PC-3 (cell line): ENCODE measurements around the gene RTTN. TPM values are rescaled to one million over a fixed set of nuclear protein-coding genes. Genes with fewer than 3 reads are reported as not detected.

Experiments
- ATAC-seq: fragments of 200-7000 bp; cut with Tn5 transposase; 2 replicates; pipeline ENCODE4 v1.9.1; 2020; ENCODE audit warnings: mild to moderate bottlenecking, moderate library complexity
- BruUV-seq: library from RNA; stranded (reverse); fragments of 400-500 nt; replicated peaks from 2 replicates; lab custom pipeline; 2021; lab: Mats Ljungman, UMichigan
- CTCF ChIA-PET: fragments of 300-600 bp; sonication (Branson Sonifier 250); formaldehyde crosslinking; loops from one replicate; lab custom pipeline; 2022; ENCODE audit warnings: antibody characterized with exemption; lab: Charles Lee
- POLR2A ChIA-PET: fragments of 300-600 bp; sonication (Branson Sonifier 250); formaldehyde crosslinking; loops from one replicate; lab custom pipeline; 2022; ENCODE audit warnings: antibody characterized with exemption; ENCODE audit not compliant: unreplicated experiment; lab: Charles Lee
- DNase-seq: peaks from one replicate; pipeline ENCODE4 v3.0.0-alpha.2; 2015
- H2AFZ ChIP-seq: fragments of 300-600 bp; sonication (generic); 2 replicates; pipeline ENCODE4 v1.6.0; 2016; ENCODE audit warnings: antibody characterized with exemption, low read length
- H3F3A ChIP-seq: fragments of 300-600 bp; sonication (generic); one replicate; pipeline ENCODE4 v1.6.0; 2017; ENCODE audit warnings: antibody characterized with exemption, low read length, control low read depth, mild to moderate bottlenecking; ENCODE audit not compliant: unreplicated experiment
- H3K27ac ChIP-seq: fragments of 300-600 bp; sonication (generic); 2 replicates; pipeline ENCODE4 v1.5.1; 2016; ENCODE audit warnings: mild to moderate bottlenecking, low read length
- H3K27me3 ChIP-seq: fragments of 300-600 bp; sonication (generic); 2 replicates; pipeline ENCODE4 v1.6.1; 2016; ENCODE audit warnings: low read length, mixed read lengths
- H3K36me3 ChIP-seq: fragments of 300-600 bp; sonication (generic); 2 replicates; pipeline ENCODE4 v1.6.1; 2016; ENCODE audit warnings: low read depth, mixed run types, low read length, mixed read lengths
- H3K4me1 ChIP-seq: fragments of 300-600 bp; sonication (generic); 2 replicates; pipeline ENCODE4 v1.5.1; 2016; ENCODE audit warnings: low read length; ENCODE audit not compliant: insufficient read depth
- H3K4me2 ChIP-seq: fragments of 300-600 bp; sonication (generic); 2 replicates; pipeline ENCODE4 v1.6.0; 2016; ENCODE audit warnings: low read length
- H3K4me3 ChIP-seq: fragments of 300-600 bp; sonication (generic); 2 replicates; pipeline ENCODE4 v1.5.1; 2016; ENCODE audit warnings: mild to moderate bottlenecking, low read length, mixed read lengths
- H3K79me2 ChIP-seq: fragments of 300-600 bp; sonication (generic); 2 replicates; pipeline ENCODE4 v1.6.1; 2017; ENCODE audit warnings: low read length, mixed read lengths
- H3K9ac ChIP-seq: fragments of 300-600 bp; sonication (generic); 2 replicates; pipeline ENCODE4 v1.6.0; 2016; ENCODE audit warnings: mild to moderate bottlenecking, low read length
- H3K9me2 ChIP-seq: fragments of 300-600 bp; sonication (generic); replicated peaks from 2 replicates; pipeline ENCODE4 v1.6.1; 2016; ENCODE audit warnings: mixed run types, low read length, mixed read lengths
- H3K9me3 ChIP-seq: fragments of 300-600 bp; sonication (generic); 2 replicates; pipeline ENCODE4 v1.6.1; 2016; ENCODE audit warnings: low read length, mixed read lengths
- H4K20me1 ChIP-seq: fragments of 300-600 bp; sonication (generic); 2 replicates; pipeline ENCODE4 v1.6.1; 2016; ENCODE audit warnings: low read length, mixed read lengths
- EZH2 ChIP-seq: fragments of 300-600 bp; sonication (generic); IDR thresholded peaks from one replicate; pipeline ENCODE4 v1.6.1; 2017; ENCODE audit warnings: antibody characterized with exemption, mild to moderate bottlenecking, low read length; ENCODE audit not compliant: unreplicated experiment
- EZH2phosphoT487 ChIP-seq: fragments of 300-600 bp; sonication (generic); IDR thresholded peaks from 2 replicates; pipeline ENCODE4 v1.6.1; 2018; ENCODE audit warnings: mild to moderate bottlenecking, antibody characterized with exemption, low read length, borderline replicate concordance
- intact Hi-C: fragments of 100-400 bp; cut with micrococcal nuclease; formaldehyde crosslinking; loops from 2 replicates; pipeline ENCODE4 v1.9.0; 2023
- total RNA-seq: library from RNA; depleted of rRNA; stranded (reverse); fragments of >200 nt; gene quantifications from 2 replicates; pipeline ENCODE4 v1.2.3, GENCODE V29; 2014
- TF ChIP-seq, protein P1 (sequence below): fragments of 300-600 bp; sonication (generic); conservative IDR thresholded peaks from 2 replicates; pipeline ENCODE4 v1.5.1; 2017; ENCODE audit warnings: antibody characterized with exemption, low read depth, mild to moderate bottlenecking, low read length

The RTTN gene
- total RNA-seq, 1 experiment from 2014 or later = 24.7 TPM

DNA sequence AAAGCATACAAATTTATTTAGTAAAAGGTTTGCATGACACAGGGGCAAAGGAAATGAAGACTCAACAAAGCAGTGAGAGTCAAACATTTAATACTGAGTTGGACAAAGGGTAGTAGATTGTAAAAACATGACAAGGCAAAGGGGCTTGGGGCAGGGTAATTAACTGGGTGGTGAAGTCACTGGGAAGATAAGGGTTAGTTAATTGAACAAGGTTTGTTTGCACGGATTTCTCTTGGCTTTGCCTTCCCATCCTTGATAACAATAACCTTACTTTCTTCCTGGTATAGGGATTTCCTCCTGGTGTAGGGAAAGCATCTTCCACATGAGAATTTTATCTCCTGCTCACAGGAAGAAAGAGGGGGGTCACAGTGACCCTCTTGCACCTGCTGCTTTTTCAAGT, 26.8 kb upstream of the RTTN start:
- DNase-seq (no peak), ATAC-seq (no peak)
- Histone ChIP-seq H3K4me3 (no peak overlapping the region), H3K9ac (no peak overlapping the region), H3K4me1 (no peaks in the 10 kb centered on the region), H3K79me2 (no peaks in the 10 kb centered on the region), H3K27me3 (no peaks in the 10 kb centered on the region), H3K27ac (no peak overlapping the region), H3K9me3 (peaks cover 13% of the 10 kb centered on the region), H3K36me3 (no peaks in the 10 kb centered on the region), H2AFZ (no peak overlapping the region), H3K4me2 (no peak overlapping the region), H3K9me2 (no peaks in the 10 kb centered on the region), H3F3A (no peaks in the 10 kb centered on the region), H4K20me1 (no peaks in the 10 kb centered on the region)
- CTCF ChIA-PET = no interaction called here
- POLR2A ChIA-PET = no interaction called here
- TF ChIP-seq EZH2phosphoT487 (no peak), EZH2 (no peak)
- TF ChIP-seq, protein P1, sequence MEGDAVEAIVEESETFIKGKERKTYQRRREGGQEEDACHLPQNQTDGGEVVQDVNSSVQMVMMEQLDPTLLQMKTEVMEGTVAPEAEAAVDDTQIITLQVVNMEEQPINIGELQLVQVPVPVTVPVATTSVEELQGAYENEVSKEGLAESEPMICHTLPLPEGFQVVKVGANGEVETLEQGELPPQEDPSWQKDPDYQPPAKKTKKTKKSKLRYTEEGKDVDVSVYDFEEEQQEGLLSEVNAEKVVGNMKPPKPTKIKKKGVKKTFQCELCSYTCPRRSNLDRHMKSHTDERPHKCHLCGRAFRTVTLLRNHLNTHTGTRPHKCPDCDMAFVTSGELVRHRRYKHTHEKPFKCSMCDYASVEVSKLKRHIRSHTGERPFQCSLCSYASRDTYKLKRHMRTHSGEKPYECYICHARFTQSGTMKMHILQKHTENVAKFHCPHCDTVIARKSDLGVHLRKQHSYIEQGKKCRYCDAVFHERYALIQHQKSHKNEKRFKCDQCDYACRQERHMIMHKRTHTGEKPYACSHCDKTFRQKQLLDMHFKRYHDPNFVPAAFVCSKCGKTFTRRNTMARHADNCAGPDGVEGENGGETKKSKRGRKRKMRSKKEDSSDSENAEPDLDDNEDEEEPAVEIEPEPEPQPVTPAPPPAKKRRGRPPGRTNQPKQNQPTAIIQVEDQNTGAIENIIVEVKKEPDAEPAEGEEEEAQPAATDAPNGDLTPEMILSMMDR = no peak
- intact Hi-C loops = no loop called here
- no TSS peak for BruUV-seq

DNA sequence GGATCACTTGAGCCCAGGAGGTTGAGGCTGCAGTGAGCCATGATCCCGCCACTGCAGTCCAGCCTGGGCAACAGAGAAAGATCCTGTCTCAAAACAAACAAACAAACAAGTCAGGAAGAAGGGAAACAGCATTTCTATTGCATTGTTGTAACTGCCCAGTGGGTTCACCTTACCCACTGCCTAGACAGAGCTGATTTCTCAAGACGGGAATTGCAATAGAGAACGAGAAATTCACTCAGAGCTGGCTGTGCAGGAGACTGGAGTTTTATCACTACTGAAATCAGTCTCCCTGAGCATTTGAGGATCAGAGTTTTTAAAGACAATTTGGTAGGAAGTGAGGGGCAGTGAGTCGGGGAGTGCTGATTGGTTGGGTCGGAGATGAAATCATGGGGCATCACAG, 24.2 kb upstream of the RTTN start:
- no peak overlapping the region for H3K4me2 ChIP-seq
- DNase-seq (no peak), ATAC-seq (no peak)
- H3K36me3 ChIP-seq = no peaks in the 10 kb centered on the region
- CTCF ChIA-PET = no interaction called here
- no peaks in the 10 kb centered on the region for H3K27me3 ChIP-seq
- no TSS peak for BruUV-seq
- no peak overlapping the region for H3K27ac ChIP-seq
- TF ChIP-seq EZH2 = no peak
- TF ChIP-seq, protein P1 = no peak
- no peak for TF ChIP-seq EZH2phosphoT487
- no peaks in the 10 kb centered on the region for H3K79me2 ChIP-seq
- no peaks in the 10 kb centered on the region for H3K9me2 ChIP-seq
- intact Hi-C loops = no loop called here
- H4K20me1 ChIP-seq = no peaks in the 10 kb centered on the region
- no peak overlapping the region for H3K9ac ChIP-seq
- no peaks in the 10 kb centered on the region for H3K4me1 ChIP-seq
- H2AFZ ChIP-seq = no peak overlapping the region
- H3F3A ChIP-seq = no peaks in the 10 kb centered on the region
- H3K9me3 ChIP-seq = peaks cover 20% of the 10 kb centered on the region
- POLR2A ChIA-PET = no interaction called here
- no peak overlapping the region for H3K4me3 ChIP-seq

DNA sequence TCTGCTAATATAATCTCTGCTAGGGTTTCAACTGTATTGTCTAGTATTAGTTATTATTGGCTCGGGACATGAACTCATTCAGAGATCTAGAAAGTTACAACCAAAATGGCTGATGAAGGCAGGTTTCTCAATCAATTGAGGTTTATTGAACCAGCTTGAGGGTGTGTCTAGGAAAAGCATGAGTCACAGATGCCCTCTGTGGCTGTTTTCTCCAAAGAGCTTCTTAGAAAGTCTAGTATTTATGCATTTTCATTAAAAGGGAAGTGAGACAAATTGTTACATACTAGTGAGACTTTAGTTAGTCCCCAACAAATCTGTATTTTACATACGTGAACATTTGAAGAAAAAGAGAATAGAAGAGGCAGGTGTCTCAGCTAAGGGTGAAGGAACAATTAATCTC, 23.0 kb upstream of the RTTN start:
- Histone ChIP-seq H3K4me1 (no peaks in the 10 kb centered on the region), H3K9ac (no peak overlapping the region), H3K4me3 (no peak overlapping the region), H3K36me3 (no peaks in the 10 kb centered on the region), H3K4me2 (no peak overlapping the region), H3K79me2 (no peaks in the 10 kb centered on the region), H3K9me3 (peaks cover 20% of the 10 kb centered on the region), H3F3A (no peaks in the 10 kb centered on the region), H2AFZ (no peak overlapping the region), H3K27ac (no peak overlapping the region), H3K27me3 (no peaks in the 10 kb centered on the region), H4K20me1 (no peaks in the 10 kb centered on the region), H3K9me2 (no peaks in the 10 kb centered on the region)
- no TSS peak for BruUV-seq
- intact Hi-C loops = no loop called here
- POLR2A ChIA-PET = no interaction called here
- CTCF ChIA-PET = no interaction called here
- DNase-seq (no peak), ATAC-seq (no peak)
- TF ChIP-seq, protein P1 = no peak
